Lower lobe of right lung (tissue), 2 donors: Measurements from ENCODE around the gene AFDN. TPM values are rescaled to one million over a fixed set of nuclear protein-coding genes. Genes with fewer than 3 reads are reported as not detected.

Experiments used
- ATAC-seq, 2 donors: fragments of 200-7000 bp; cut with Tn5 transposase; one replicate each; pipeline ENCODE4 v1.9.1; 2020 to 2022; ENCODE audit warnings: mild to moderate bottlenecking in 2 of 2, moderate library complexity in 2 of 2
- DNase-seq: peaks from one replicate; pipeline ENCODE4 v3.0.0-alpha.2; 2020
- H3K27ac ChIP-seq: fragments of 200-600 bp; one replicate; pipeline ENCODE4 v1.8.0; 2022
- H3K27me3 ChIP-seq: fragments of 200-600 bp; one replicate; pipeline ENCODE4 v1.8.0; 2022; ENCODE audit warnings: low read depth
- H3K36me3 ChIP-seq: fragments of 200-600 bp; one replicate; pipeline ENCODE4 v1.8.0; 2022; ENCODE audit warnings: mild to moderate bottlenecking
- H3K4me1 ChIP-seq: fragments of 200-600 bp; one replicate; pipeline ENCODE4 v1.8.0; 2022
- H3K4me3 ChIP-seq: fragments of 200-600 bp; one replicate; pipeline ENCODE4 v1.8.0; 2022; ENCODE audit warnings: mild to moderate bottlenecking
- H3K9me3 ChIP-seq: fragments of 200-600 bp; one replicate; pipeline ENCODE4 v1.8.0; 2022
- CTCF ChIP-seq: fragments of 200-600 bp; IDR thresholded peaks from one replicate; pipeline ENCODE4 v1.8.0; 2022; ENCODE audit warnings: antibody characterized with exemption, mild to moderate bottlenecking
- intact Hi-C: fragments of 100-400 bp; cut with DNase I; formaldehyde crosslinking; loops from one replicate; pipeline ENCODE4 v1.11.0; 2022
- total RNA-seq: library from RNA; stranded (reverse); fragmentation: NEBNext Ultra II Directional; extraction: Animal tissue kit (Norgen Biotek cat#: 25700); gene quantifications from one replicate; pipeline ENCODE4 v1.2.1, GENCODE V29; 2021
- donor health status: DM: no; HTN: yes; CAD: no; lungs with severe emphysema.

Gene AFDN
- total RNA-seq, 1 donor from 2014 or later = 167 TPM

- Histone ChIP-seq H3K36me3 (peaks cover 44% of the 10 kb centered on the region), H3K27me3 (no peaks in the 10 kb centered on the region), H3K9me3 (no peaks in the 10 kb centered on the region), H3K27ac (no peak overlapping the region), H3K4me1 (peaks cover 12% of the 10 kb centered on the region), H3K4me3 (no peak overlapping the region)
- DNase-seq (no peak), ATAC-seq (no peak)
- no peak for TF ChIP-seq CTCF
- intact Hi-C loops = no loop called here
Observed at GRCh38 chr6:167941822-167942221, 115.1 kb downstream of the AFDN start.

GRCh38 chr6:167944130-167944529 lies 117.4 kb downstream of the AFDN start:
- no peaks in the 10 kb centered on the region for H3K27me3 ChIP-seq
- TF ChIP-seq CTCF = no peak
- intact Hi-C loops = no loop called here
- H3K36me3 ChIP-seq = peaks cover 61% of the 10 kb centered on the region
- no peak overlapping the region for H3K4me3 ChIP-seq
- no peak for ATAC-seq
- H3K27ac ChIP-seq = no peak overlapping the region
- no peak for DNase-seq
- H3K4me1 ChIP-seq = no peaks in the 10 kb centered on the region
- H3K9me3 ChIP-seq = no peaks in the 10 kb centered on the region

- intact Hi-C loops = no loop called here
- no peak for ATAC-seq
- Histone ChIP-seq H3K4me3 (no peak overlapping the region), H3K27ac (no peak overlapping the region), H3K9me3 (no peaks in the 10 kb centered on the region), H3K36me3 (peaks cover 80% of the 10 kb centered on the region), H3K27me3 (no peaks in the 10 kb centered on the region), H3K4me1 (no peaks in the 10 kb centered on the region)
- no peak for DNase-seq
- no peak for TF ChIP-seq CTCF
Observed at GRCh38 chr6:167946007-167946406, 119.3 kb downstream of the AFDN start.

GRCh38 chr6:167946604-167947003 lies 119.9 kb downstream of the AFDN start:
- no peak overlapping the region for H3K4me3 ChIP-seq
- H3K9me3 ChIP-seq = no peaks in the 10 kb centered on the region
- ATAC-seq (no peak), DNase-seq (no peak)
- no peaks in the 10 kb centered on the region for H3K27me3 ChIP-seq
- peaks cover 86% of the 10 kb centered on the region for H3K36me3 ChIP-seq
- no peak for TF ChIP-seq CTCF
- no peaks in the 10 kb centered on the region for H3K4me1 ChIP-seq
- H3K27ac ChIP-seq = no peak overlapping the region
- intact Hi-C loops = no loop called here

GRCh38 chr6:167947716-167948115 lies 121.0 kb downstream of the AFDN start:
- H3K27me3 ChIP-seq = no peaks in the 10 kb centered on the region
- no peaks in the 10 kb centered on the region for H3K9me3 ChIP-seq
- ATAC-seq (no peak), DNase-seq (no peak)
- intact Hi-C loops = no loop called here
- TF ChIP-seq CTCF = no peak
- no peaks in the 10 kb centered on the region for H3K4me1 ChIP-seq
- H3K27ac ChIP-seq = no peak overlapping the region
- no peak overlapping the region for H3K4me3 ChIP-seq
- peaks cover 95% of the 10 kb centered on the region for H3K36me3 ChIP-seq

- no peaks in the 10 kb centered on the region for H3K9me3 ChIP-seq
- intact Hi-C loops = no loop called here
- no peak for ATAC-seq
- no peak overlapping the region for H3K4me3 ChIP-seq
- H3K4me1 ChIP-seq = no peaks in the 10 kb centered on the region
- no peak for TF ChIP-seq CTCF
- H3K27me3 ChIP-seq = no peaks in the 10 kb centered on the region
- DNase-seq = no peak
- no peak overlapping the region for H3K27ac ChIP-seq
- peaks cover 95% of the 10 kb centered on the region for H3K36me3 ChIP-seq
Observed at GRCh38 chr6:167948716-167949115, 122.0 kb downstream of the AFDN start.
